Measurements from ENCODE around the gene RTEL1.

The RTEL1 gene

GRCh38 chr20:63731410-63731809 lies 73.3 kb downstream of the RTEL1 start:
- Histone ChIP-seq H3K4me3 (ENCODE audit: low read depth, low read length, poor library complexity, severe bottlenecking) (no peak overlapping the region), H3K4me2 (ENCODE audit: low read length) (peak overlapping the region; percentile 15; the same call in 1 of the 2 replicates), H3K9me2 (ENCODE audit: low read depth, low read length) (no peaks in the 10 kb centered on the region), H3K27me3 (ENCODE audit: insufficient read depth, low read length) (no peaks in the 10 kb centered on the region), H3K27ac (ENCODE audit: low read depth, low read length, poor library complexity, severe bottlenecking) (peak overlapping the region; percentile 91), H3K36me3 (ENCODE audit: insufficient read depth, low read length) (peaks cover 29% of the 10 kb centered on the region), H3K4me1 (ENCODE audit: insufficient read depth, low read length, severe bottlenecking) (peaks cover 52% of the 10 kb centered on the region), H2AFZ (ENCODE audit: low read length) (no peak overlapping the region), H3K79me2 (ENCODE audit: insufficient read depth, low read length) (no peaks in the 10 kb centered on the region), H3F3A (ENCODE audit: insufficient read depth, low read length) (0 out of 2 replicates have a peak, but pooled peaks cover 6% of the 10 kb centered on the region), H3K9ac (ENCODE audit: low read length) (peak overlapping the region; percentile 18; the same call in 1 of the 2 replicates), H3K9me3 (ENCODE audit: low read length) (no peaks in the 10 kb centered on the region), H4K20me1 (ENCODE audit: insufficient read depth, low read length) (no peaks in the 10 kb centered on the region)
- TF ChIP-seq EZH2 (IDR thresholded peaks at IDR 0.05; ENCODE audit: borderline replicate concordance, low read length) (no peak), CTCF (IDR thresholded peaks at IDR 0.05; ENCODE audit: low read length) (no peak)

DNA sequence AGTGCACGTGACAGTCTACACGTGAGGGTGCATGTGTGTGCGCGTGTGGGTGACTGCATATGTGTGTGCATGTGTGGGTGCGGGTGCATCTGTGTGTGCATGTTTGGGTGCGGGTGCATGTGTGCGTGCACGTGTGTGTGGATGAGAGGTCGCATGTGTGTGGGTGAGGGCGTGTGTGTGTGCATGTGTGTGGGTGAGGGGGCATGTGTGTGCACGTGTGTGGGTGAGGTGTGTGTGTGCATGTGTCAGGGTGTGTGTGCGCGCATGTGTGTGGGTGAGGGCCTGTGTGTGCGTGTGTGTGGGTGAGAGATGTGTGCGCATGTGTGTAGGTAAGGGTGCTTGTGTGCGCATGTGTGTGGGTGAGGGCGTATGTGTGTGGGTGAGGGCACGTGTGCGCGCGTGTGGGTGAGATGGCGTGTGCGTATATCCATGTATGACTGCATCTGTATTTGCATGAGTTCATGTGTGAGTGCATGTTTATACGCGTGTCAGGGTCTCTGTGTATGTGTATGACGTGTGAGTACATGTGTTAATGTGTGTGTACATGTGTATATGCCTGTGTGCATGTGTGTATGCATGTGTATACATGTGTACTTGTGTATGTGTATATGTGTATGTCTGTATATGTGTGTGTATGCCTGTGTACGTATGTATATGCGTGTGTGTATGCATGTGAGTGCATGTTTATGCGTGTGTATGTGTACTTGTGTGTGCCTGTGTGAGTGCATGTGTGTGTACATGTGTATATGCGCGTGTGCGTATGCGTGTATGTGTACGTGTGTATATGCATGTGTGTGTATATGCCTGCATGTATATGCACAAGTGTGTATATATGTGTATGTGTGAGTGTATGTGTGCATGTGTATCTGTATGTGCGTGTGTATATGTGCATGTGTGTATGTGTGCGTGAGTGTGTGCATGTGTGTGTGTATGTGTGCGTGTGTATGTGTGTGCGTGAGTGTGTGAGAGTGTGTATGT lies 74.3 kb downstream of the RTEL1 start:
- H3F3A ChIP-seq (ENCODE audit: insufficient read depth, low read length): 0 out of 2 replicates have a peak, but pooled peaks cover 6% of the 10 kb centered on the region
- H3K4me1 ChIP-seq (ENCODE audit: insufficient read depth, low read length, severe bottlenecking): peaks cover 52% of the 10 kb centered on the region
- no peaks in the 10 kb centered on the region for H3K27me3 ChIP-seq (ENCODE audit: insufficient read depth, low read length)
- no peak overlapping the region for H3K4me3 ChIP-seq (ENCODE audit: low read depth, low read length, poor library complexity, severe bottlenecking)
- H3K9me2 ChIP-seq (ENCODE audit: low read depth, low read length): no peaks in the 10 kb centered on the region
- H3K9me3 ChIP-seq (ENCODE audit: low read length): no peaks in the 10 kb centered on the region
- no peak overlapping the region for H3K9ac ChIP-seq (ENCODE audit: low read length)
- no peak overlapping the region for H2AFZ ChIP-seq (ENCODE audit: low read length)
- H3K27ac ChIP-seq (ENCODE audit: low read depth, low read length, poor library complexity, severe bottlenecking): peak overlapping the region; percentile 91
- TF ChIP-seq EZH2 (IDR thresholded peaks at IDR 0.05; ENCODE audit: borderline replicate concordance, low read length) (no peak), CTCF (IDR thresholded peaks at IDR 0.05; ENCODE audit: low read length) (no peak)
- H3K4me2 ChIP-seq (ENCODE audit: low read length): no peak overlapping the region
- H4K20me1 ChIP-seq (ENCODE audit: insufficient read depth, low read length): no peaks in the 10 kb centered on the region
- no peaks in the 10 kb centered on the region for H3K79me2 ChIP-seq (ENCODE audit: insufficient read depth, low read length)
- peaks cover 23% of the 10 kb centered on the region for H3K36me3 ChIP-seq (ENCODE audit: insufficient read depth, low read length)

DNA sequence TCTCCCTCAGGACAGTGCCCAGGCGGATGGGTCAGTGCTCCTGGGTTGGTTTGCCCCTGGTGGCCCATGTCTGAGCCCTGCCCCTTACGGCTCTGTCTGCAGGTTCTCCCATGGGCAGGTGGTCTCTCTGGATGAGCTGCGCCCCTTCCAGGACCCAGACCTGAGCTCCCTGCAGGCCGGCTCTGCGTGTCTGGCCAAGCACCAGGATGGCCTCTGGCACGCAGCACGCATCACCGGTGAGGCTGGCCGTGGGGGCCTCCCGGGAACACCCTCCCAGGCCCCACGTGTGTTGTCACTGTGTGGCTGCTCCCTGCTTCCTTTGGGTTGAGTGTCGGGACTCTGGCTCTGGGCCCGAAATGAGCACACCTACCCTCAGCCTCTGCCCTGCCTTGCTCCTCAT lies 75.0 kb downstream of the RTEL1 start:
- H2AFZ ChIP-seq (ENCODE audit: low read length): no peak overlapping the region
- no peaks in the 10 kb centered on the region for H3K27me3 ChIP-seq (ENCODE audit: insufficient read depth, low read length)
- 0 out of 2 replicates have a peak, but pooled peaks cover 6% of the 10 kb centered on the region for H3F3A ChIP-seq (ENCODE audit: insufficient read depth, low read length)
- TF ChIP-seq CTCF (IDR thresholded peaks at IDR 0.05; ENCODE audit: low read length) (no peak), EZH2 (IDR thresholded peaks at IDR 0.05; ENCODE audit: borderline replicate concordance, low read length) (no peak)
- no peak overlapping the region for H3K4me2 ChIP-seq (ENCODE audit: low read length)
- peaks cover 50% of the 10 kb centered on the region for H3K4me1 ChIP-seq (ENCODE audit: insufficient read depth, low read length, severe bottlenecking)
- H3K79me2 ChIP-seq (ENCODE audit: insufficient read depth, low read length): no peaks in the 10 kb centered on the region
- peaks cover 23% of the 10 kb centered on the region for H3K36me3 ChIP-seq (ENCODE audit: insufficient read depth, low read length)
- H3K9me2 ChIP-seq (ENCODE audit: low read depth, low read length): no peaks in the 10 kb centered on the region
- no peak overlapping the region for H3K27ac ChIP-seq (ENCODE audit: low read depth, low read length, poor library complexity, severe bottlenecking)
- no peaks in the 10 kb centered on the region for H4K20me1 ChIP-seq (ENCODE audit: insufficient read depth, low read length)
- H3K9me3 ChIP-seq (ENCODE audit: low read length): no peaks in the 10 kb centered on the region
- no peak overlapping the region for H3K9ac ChIP-seq (ENCODE audit: low read length)
- H3K4me3 ChIP-seq (ENCODE audit: low read depth, low read length, poor library complexity, severe bottlenecking): no peak overlapping the region
